Measurements from ENCODE around the gene ADGRB2. TPM values are rescaled to one million over a fixed set of nuclear protein-coding genes. Genes with fewer than 3 reads are reported as not detected.

The ADGRB2 gene
- total and polyA plus RNA-seq, 2 donors, result 6.1 to 13.4 TPM

DNA sequence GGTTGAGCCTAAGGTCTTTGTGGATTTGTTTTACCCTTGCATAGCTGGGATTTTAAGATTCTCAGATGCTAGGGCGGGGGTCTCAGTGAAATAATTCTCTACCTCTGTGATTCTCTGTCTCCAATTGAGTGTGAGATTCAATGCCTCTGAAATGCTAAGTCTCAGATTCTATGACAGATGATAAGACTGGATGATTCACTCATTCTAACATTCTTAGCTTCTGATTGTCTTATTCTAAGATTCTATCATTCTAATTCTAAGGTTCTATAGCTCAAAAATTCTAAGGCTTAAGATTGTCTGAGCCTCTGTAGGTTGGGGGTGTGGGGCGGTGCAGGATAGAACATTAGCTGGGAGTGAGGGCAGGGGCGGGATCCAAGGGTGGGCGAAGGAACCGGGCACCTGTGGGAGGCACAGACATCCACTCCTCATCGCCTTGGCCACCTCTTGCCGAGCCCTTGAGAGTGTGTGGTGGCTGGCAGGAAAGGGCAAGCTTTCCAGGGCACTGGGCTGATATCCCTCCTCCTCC, 29.5 kb downstream of the ADGRB2 start:
- H3K27ac ChIP-seq (ENCODE audit: low read depth), result no peak overlapping the region
- WGBS, result 92% methylated on average over 7 of the region's 7 CpGs
- no peak overlapping the region for H3K4me3 ChIP-seq (ENCODE audit: low read depth, low read length)
- no peaks in the 10 kb centered on the region for H3K36me3 ChIP-seq (ENCODE audit: insufficient read depth)
- no peaks in the 10 kb centered on the region for H3K4me1 ChIP-seq (ENCODE audit: insufficient read depth)
- DNase-seq (ENCODE audit: extremely low spot score), result no peak

DNA sequence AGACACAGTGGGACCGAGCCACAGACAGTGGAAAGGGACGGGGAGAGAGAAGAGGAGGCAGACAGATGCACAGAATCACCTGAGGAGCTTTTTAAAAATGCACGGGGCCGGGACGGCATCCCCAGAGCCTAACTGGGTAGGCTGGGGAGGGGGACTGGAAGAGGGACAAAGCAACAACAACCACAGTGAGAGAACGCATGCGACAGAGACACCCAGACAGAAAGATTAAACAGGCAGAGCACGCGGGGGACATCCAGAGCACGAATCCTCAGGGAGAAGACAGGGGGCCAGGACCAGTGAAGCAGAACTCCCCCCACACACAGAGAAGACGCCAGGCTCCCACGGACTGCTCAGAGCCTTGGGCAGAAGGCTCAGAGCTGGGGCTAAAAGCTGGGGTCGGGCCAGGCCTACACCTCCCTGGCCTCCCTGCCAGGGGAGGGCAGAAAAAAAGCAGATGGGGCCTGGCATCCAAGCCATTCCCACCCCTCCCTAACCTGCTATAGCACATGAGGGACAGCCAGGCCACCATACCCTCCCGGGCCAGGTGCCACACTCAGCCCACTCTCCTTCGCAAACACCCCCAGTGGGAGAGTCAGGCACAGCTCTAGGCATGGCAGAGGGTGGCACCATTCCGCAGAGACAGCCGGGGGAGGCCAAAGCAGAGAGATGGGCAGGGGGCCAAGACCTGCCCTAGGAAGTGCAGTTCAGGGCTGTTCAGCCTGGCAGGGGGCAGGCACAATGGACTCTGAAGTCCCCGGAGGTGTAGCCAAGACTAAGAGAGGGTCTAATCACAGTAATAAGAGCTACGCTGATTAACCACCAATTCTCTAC, 30.5 kb downstream of the ADGRB2 start:
- Histone ChIP-seq H3K27ac (ENCODE audit: low read depth) (no peak overlapping the region), H3K36me3 (ENCODE audit: insufficient read depth) (no peaks in the 10 kb centered on the region), H3K4me1 (ENCODE audit: insufficient read depth) (no peaks in the 10 kb centered on the region), H3K4me3 (ENCODE audit: low read depth, low read length) (no peak overlapping the region)
- no peak for DNase-seq (ENCODE audit: extremely low spot score)
- WGBS, result 83% methylated on average over 19 of the region's 19 CpGs

GRCh38 chr1:31732751-31733289, 31.3 kb downstream of the ADGRB2 start:
- Histone ChIP-seq H3K27ac (ENCODE audit: low read depth) (no peak overlapping the region), H3K36me3 (ENCODE audit: insufficient read depth) (no peaks in the 10 kb centered on the region), H3K4me3 (ENCODE audit: low read depth, low read length) (no peak overlapping the region), H3K4me1 (ENCODE audit: insufficient read depth) (no peaks in the 10 kb centered on the region)
- WGBS, result 87% methylated on average over 18 of the region's 18 CpGs
- no peak for DNase-seq (ENCODE audit: extremely low spot score)

DNA sequence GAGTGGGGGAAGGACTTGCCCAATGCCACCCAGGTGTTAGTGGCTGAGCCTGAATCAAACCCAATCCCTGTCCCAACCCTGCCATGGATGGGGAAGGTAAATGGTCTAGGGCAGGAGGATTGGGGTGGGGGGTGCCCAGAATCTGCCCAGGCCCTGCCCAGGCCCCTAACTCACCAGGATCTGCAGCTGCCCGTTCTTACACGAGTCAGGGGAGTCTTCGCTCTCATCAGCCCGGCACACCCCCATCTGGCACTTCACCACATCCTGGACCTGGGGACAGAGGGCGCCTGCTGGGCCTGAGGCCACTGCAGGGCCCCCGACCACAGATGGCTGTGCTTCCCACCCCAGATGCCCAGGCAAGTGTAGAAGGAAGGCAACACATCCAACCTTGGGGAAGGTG, 31.8 kb downstream of the ADGRB2 start:
- Histone ChIP-seq H3K36me3 (ENCODE audit: insufficient read depth) (no peaks in the 10 kb centered on the region), H3K4me3 (ENCODE audit: low read depth, low read length) (no peak overlapping the region), H3K27ac (ENCODE audit: low read depth) (no peak overlapping the region), H3K4me1 (ENCODE audit: insufficient read depth) (no peaks in the 10 kb centered on the region)
- no peak for DNase-seq (ENCODE audit: extremely low spot score)
- 81% methylated on average over 6 of the region's 6 CpGs for WGBS

- Histone ChIP-seq H3K4me3 (ENCODE audit: low read depth, low read length) (no peak overlapping the region), H3K4me1 (ENCODE audit: insufficient read depth) (no peaks in the 10 kb centered on the region), H3K36me3 (ENCODE audit: insufficient read depth) (no peaks in the 10 kb centered on the region), H3K27ac (ENCODE audit: low read depth) (no peak overlapping the region)
- WGBS, result 86% methylated on average over 12 of the region's 12 CpGs
- no peak for DNase-seq (ENCODE audit: extremely low spot score)
Observed at GRCh38 chr1:31731049-31731565, 33.0 kb downstream of the ADGRB2 start.

DNA sequence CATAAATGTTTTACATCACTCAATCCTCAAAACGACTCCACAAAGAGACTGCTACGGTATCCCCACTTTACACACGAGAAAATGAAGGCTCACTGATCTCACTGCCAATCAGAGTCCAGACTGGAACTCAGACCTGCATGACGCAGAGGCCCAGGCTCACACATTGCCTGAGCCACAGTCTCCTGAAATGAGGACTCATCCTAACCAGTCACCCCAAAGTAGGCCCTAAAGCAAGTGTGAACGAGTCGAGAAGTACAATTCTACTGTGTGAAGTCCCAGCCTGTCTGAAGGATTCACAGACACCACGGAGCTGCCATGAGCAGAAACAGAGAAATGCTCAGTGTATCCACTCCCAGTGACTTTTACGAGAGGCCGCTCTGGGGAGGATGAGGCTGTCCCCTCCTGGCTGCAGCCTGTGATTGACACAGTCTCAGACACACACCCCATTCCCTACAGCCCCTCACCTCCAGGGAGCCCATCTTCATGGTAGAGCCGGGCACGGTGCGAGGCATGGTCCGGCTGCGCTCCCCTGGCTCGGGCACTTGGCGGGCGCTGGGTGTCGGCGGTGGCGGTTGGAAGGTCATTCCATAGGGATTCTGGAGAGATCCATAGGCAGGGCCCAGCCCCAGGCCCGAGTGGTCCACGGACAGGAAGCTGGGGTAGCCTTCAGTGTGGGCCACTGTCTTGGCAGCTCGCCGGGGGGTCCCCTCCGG, 33.6 kb downstream of the ADGRB2 start:
- Histone ChIP-seq H3K36me3 (ENCODE audit: insufficient read depth) (no peaks in the 10 kb centered on the region), H3K27ac (ENCODE audit: low read depth) (no peak overlapping the region), H3K4me3 (ENCODE audit: low read depth, low read length) (no peak overlapping the region), H3K4me1 (ENCODE audit: insufficient read depth) (no peaks in the 10 kb centered on the region)
- no peak for DNase-seq (ENCODE audit: extremely low spot score)
- WGBS, result 78% methylated on average over 25 of the region's 25 CpGs

- Histone ChIP-seq H3K27ac (ENCODE audit: low read depth) (no peak overlapping the region), H3K4me1 (ENCODE audit: insufficient read depth) (no peaks in the 10 kb centered on the region), H3K4me3 (ENCODE audit: low read depth, low read length) (no peak overlapping the region), H3K36me3 (ENCODE audit: insufficient read depth) (no peaks in the 10 kb centered on the region)
- WGBS, result 91% methylated on average over 19 of the region's 19 CpGs
- DNase-seq (ENCODE audit: extremely low spot score), result no peak
Observed at GRCh38 chr1:31727849-31728248, 36.3 kb downstream of the ADGRB2 start.

- 94% methylated on average over 14 of the region's 14 CpGs for WGBS
Observed at GRCh38 chr1:31727195-31727594, 36.9 kb downstream of the ADGRB2 start.

GRCh38 chr1:31726715-31727114, 37.4 kb downstream of the ADGRB2 start:
- Histone ChIP-seq H3K27ac (ENCODE audit: low read depth) (no peak overlapping the region), H3K4me1 (ENCODE audit: insufficient read depth) (no peaks in the 10 kb centered on the region), H3K36me3 (ENCODE audit: insufficient read depth) (no peaks in the 10 kb centered on the region), H3K4me3 (ENCODE audit: low read depth, low read length) (no peak overlapping the region)
- DNase-seq (ENCODE audit: extremely low spot score), result no peak
- 78% methylated on average over 4 of the region's 4 CpGs for WGBS

More at GRCh38 chr1:31727195-31727594, 36.9 kb downstream of the ADGRB2 start:
- no peak overlapping the region for H3K27ac ChIP-seq (ENCODE audit: low read depth)
- no peaks in the 10 kb centered on the region for H3K4me1 ChIP-seq (ENCODE audit: insufficient read depth)
- H3K4me3 ChIP-seq (ENCODE audit: low read depth, low read length), result no peak overlapping the region
- DNase-seq (ENCODE audit: extremely low spot score), result no peak
- no peaks in the 10 kb centered on the region for H3K36me3 ChIP-seq (ENCODE audit: insufficient read depth)

DNA sequence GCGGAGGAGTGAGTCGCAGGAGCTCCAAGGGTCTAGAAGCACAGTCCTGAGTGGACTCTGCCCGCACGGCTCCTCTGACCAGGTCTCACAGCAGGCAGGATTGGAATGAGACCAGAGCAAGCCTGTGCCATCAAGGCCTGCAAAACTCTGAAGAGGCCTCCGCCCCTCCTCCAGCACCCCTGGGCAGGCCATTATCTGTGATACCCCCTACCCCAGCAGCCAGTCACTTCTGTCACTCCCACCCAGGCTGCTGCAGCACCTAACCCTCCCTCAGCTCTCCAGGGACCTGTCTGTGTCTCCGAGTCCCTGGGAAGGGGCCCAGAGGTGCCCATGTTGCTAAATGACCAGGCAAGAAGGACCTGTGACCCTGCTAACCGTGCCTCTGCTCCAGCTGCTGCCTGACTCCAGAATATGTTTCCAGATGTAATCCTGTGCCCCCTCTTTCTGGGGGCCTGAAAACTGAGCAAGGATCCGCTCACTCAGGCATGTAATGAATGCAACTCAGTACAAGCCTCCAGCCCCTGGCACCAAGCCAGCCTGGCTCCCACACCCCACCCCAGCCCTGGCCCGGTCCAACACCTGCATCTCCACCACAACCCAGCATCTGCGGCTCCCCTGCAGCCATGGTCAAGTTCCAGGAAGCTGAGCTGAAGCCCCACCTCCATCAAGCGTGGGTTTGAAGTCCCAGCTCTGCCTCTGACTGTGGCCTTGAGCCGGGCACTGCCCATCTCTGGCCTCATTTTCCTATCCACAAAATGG, 38.2 kb downstream of the ADGRB2 start:
- WGBS, result 78% methylated on average over 12 of the region's 12 CpGs
- Histone ChIP-seq H3K4me3 (ENCODE audit: low read depth, low read length) (no peak overlapping the region), H3K27ac (ENCODE audit: low read depth) (no peak overlapping the region), H3K4me1 (ENCODE audit: insufficient read depth) (no peaks in the 10 kb centered on the region), H3K36me3 (ENCODE audit: insufficient read depth) (no peaks in the 10 kb centered on the region)
- DNase-seq (ENCODE audit: extremely low spot score), result no peak

- no peak overlapping the region for H3K27ac ChIP-seq (ENCODE audit: low read depth)
- WGBS, result 88% methylated on average over 10 of the region's 10 CpGs
- DNase-seq (ENCODE audit: extremely low spot score), result no peak
- H3K36me3 ChIP-seq (ENCODE audit: insufficient read depth), result no peaks in the 10 kb centered on the region
- H3K4me3 ChIP-seq (ENCODE audit: low read depth, low read length), result no peak overlapping the region
- no peaks in the 10 kb centered on the region for H3K4me1 ChIP-seq (ENCODE audit: insufficient read depth)
Observed at GRCh38 chr1:31725134-31725533, 39.0 kb downstream of the ADGRB2 start.

DNA sequence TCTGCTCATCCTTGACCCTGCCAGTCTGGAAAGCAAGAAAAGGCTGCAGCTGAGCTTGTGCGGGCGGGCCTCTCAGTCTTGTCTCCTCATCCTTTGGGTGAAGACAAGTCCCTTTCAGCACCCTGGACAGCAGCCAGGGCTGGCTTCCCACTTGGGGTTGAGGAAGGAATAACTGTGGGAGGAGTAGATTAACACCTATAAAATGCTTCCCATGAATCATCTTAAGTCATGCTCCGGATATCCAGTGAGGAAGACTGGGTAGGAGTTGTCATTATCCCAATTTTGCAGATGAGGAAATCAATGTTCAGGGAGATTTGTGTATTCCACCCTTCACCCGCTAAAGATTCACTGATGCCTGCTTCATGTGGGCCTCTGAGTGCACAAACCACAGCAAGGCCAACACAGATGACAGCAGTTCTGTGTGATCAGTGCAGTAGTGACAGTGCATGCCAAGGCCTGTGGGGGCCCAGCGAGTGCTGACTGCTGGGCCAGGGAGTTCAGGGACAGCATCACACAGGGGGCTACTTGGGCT, 40.2 kb downstream of the ADGRB2 start:
- H3K36me3 ChIP-seq (ENCODE audit: insufficient read depth), result no peaks in the 10 kb centered on the region
- 49% methylated on average over 5 of the region's 5 CpGs for WGBS
- no peak overlapping the region for H3K4me3 ChIP-seq (ENCODE audit: low read depth, low read length)
- H3K4me1 ChIP-seq (ENCODE audit: insufficient read depth), result no peaks in the 10 kb centered on the region
- no peak overlapping the region for H3K27ac ChIP-seq (ENCODE audit: low read depth)
- no peak for DNase-seq (ENCODE audit: extremely low spot score)

DNA sequence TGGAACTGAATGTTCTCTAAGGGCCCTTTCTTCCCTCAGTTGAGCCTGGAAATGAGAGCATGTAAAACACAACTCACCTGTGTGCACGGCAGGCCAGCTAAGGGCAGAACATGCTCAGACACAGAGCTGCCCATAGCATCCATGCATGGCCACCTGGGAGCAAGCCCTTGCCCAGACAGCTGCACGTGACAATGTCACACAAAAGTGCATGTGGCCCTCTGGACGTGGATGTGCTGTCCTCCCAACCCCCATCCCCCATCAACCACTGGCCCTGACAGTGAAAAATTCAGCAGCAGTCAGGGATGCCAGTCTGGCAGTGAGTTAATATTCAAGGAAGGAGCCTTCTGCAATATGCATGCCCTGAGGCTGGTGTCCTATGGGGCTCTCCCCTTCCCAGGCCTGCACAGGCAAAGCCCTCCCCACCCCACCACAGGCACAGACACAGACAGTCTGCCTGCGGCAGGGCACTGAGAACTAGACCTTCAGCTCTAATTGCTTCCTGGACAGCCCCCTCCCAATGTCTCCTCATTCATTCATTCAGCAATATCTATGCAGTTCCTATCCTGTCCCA, 45.7 kb downstream of the ADGRB2 start:
- WGBS, result 70% methylated on average over 4 of the region's 4 CpGs
- Histone ChIP-seq H3K4me1 (ENCODE audit: insufficient read depth) (no peaks in the 10 kb centered on the region), H3K36me3 (ENCODE audit: insufficient read depth) (no peaks in the 10 kb centered on the region), H3K4me3 (ENCODE audit: low read depth, low read length) (no peak overlapping the region), H3K27ac (ENCODE audit: low read depth) (no peak overlapping the region)
- no peak for DNase-seq (ENCODE audit: extremely low spot score)

Data from urinary bladder (tissue), 4 donors.